NCI-H187 (cell line): ENCODE results near the gene SMARCD1.

Experiments
- DNase-seq, 2 experiments: peaks; one replicate each; lab custom pipeline; 2025; lab: John Stamatoyannopoulos, UW

SMARCD1 gene

DNA sequence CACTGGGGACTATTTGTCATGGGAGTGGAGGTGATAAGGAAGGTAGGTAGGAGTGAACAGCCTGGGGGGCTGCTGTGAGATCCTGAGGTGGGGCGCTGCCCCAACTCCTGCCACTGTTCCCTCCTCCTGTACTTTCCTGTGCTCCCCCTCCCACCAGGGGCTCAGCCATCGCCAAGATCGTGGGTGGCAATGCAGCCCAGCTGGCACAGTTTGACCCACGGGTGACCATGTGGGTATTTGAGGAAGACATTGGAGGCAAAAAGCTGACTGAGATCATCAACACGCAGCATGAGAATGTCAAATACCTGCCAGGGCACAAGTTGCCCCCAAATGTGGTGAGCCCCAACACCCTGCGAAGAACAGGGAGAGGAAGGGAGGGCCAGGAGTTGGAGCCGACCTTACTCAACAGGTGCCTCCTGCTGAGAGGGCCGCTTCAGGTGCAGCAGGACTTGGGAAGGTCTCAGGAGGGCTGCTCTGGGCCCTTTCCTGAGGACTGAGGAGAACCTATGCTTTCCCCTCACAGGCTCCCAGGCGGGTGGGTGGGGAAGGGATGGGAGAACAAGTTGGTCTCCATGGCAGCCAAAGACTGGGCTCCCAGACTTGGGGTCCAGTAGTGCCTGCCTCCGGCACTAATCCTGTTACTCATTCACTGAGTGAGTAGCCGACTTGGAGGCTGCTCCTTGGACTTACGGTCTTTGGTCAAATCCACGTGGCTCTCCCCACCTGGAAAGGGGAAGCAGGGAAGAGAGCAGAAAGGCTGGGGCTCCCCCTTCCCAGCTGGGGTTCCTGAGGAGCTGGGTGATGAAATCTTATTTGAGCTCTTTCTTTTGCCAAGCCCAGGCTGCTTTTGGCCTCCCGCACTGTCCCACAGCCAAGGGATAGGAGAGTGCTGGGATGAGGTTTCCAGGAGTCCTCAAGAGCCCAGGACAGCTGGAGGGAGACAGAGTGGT is 19.6 kb downstream of the SMARCD1 start:
- no peak for DNase-seq

DNA sequence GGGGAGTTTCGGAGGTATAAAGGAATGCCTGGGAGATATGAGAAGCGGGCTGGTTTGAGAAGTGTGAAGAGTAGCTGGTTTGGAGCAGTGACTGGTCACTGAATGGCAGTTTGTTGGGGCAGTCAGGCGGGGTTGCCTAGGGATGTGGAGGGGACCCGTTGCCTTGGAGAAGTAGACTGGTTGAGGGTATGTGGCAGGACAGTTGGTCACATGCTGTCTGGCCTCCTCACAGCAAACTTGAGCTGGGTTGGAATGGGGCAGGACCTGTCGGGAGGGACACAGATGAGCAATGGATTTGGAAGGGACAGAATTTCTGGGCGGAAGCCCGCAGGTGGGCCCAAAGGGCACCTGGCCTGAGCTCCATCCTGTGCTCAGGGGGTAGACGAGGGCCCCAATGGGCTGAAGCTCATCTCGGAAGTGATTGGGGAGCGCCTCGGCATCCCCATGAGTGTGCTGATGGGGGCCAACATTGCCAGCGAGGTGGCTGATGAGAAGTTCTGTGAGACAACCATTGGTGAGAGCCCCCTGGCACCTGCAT is 20.8 kb downstream of the SMARCD1 start:
- DNase-seq = no peak

DNA sequence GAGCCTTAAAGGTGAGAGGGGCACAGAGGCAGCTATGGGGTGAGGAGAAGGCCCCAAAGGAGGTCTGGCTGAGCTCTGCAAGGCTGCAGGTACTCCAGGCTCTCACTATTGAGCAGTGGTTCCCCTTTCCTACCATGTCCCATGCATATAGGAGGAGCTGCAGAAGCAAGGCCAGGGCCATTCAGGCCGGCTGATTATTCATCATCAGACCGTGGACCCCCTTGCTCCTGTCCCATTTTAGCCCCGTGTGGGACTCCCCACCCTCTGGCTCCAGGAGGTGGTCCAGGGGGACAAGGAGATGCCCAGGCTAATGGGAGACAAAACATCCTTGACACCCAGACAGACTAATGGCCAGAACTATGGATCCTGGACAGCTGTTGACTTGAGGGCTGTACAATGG is 21.8 kb downstream of the SMARCD1 start:
- no peak for DNase-seq

DNA sequence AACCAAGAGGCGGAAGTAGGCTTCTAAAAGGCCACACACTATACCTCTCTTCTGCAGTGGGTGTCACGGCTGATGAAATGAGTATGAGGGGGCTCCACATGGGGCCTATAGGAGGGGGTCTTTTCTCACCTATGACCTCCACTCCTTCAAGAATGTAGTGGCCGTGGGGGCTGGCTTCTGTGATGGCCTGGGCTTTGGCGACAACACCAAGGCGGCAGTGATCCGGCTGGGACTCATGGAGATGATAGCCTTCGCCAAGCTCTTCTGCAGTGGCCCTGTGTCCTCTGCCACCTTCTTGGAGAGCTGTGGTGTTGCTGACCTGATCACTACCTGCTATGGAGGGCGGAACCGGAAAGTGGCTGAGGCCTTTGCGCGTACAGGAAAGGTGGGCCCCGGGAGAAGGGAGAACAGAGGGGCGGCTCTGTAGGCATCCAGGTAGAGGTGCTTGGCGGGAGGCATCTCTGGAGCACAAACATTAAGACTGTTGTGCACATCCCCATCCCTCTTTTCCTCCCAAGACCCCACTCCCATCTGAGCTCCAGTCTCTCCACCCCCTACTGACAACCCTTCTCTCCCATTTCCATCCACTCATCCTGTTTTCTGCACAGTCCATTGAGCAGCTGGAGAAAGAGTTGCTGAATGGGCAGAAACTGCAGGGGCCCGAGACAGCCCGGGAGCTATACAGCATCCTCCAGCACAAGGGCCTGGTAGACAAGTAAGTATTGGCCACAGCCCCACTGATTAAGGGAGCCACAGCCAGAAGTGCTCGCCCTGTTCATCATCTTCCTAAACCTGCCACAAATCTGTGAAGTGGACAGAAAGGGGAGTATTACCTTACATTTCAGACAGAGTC is 22.5 kb downstream of the SMARCD1 start:
- DNase-seq = peak in 1 of 2 experiments; percentile 21

DNA sequence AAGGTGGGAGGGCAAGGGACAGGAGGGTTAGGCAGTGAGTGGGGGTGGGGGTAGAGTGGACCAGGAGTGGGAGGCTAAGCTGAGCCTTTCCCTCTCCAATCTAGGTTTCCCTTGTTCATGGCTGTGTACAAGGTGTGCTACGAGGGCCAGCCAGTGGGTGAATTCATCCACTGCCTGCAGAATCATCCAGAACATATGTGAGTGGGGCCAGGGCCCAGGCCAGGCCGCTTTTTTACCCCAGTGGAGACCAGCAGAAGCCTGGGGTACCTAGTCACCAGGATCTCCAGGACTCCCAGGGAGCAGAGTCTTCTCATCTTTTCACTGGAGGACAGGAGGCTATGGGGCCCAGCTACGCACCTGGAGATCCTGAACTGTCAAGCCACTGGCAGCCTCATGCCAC is 24.2 kb downstream of the SMARCD1 start:
- DNase-seq = no peak

DNA sequence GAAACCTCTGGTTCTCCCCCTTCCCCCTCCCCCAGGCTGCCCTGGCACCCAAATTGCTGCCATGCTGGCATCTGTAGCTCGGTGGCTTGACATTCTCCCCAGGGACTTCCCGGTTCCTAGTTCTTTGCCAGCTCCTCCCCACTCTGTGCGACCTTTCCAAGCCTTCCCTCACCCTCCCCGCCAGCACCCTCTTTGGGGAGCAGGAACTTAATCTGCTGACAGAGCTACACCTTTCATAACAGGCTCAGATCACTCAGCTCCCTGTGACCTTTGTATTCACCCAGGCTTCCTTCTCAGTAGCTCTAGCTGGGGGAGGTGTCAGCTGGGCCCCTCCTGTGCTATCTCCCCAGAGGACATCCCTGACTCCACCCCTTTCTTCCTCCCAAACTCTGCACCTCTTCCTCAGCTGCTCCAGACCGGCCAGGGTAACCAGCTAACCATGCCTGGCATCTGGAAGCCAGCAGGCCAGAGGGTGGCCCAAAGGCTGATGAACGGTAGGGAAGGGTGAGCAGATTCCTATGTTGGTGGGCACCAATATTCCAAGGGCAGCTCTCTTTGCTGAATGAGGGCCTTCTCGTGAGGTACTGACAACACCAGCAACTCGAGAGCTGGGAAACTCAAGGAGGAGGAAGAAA is 25.1 kb downstream of the SMARCD1 start:
- DNase-seq = no peak

DNA sequence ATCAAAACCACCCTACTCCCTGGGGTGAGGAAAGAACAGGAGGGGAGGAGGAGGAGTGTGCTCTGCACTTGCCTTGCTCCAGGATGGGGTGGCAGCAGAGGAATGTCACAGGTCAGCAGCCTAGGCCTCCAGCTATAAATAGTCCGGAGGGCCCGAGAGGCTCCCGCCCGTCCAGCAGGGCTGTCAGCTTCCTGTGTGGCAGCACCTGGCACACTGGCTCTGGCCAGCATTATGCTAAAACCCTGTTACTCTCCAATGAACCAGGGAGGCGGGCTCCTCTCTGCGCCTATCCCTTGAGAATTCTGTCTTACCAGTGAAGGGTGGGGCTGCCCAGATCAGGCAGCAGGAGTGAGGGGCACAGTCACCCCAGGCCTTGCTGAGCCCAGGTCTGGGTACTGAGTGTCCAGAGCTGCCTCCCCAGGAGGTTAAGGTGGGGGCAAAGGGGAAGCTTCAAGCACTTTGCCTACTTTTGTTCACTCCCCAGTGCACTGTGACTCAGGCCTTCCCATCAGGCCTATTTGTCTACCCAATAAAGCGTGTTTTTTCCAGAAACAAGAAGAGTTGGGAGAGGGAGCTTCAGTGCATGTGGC is 25.7 kb downstream of the SMARCD1 start:
- DNase-seq = no peak

DNA sequence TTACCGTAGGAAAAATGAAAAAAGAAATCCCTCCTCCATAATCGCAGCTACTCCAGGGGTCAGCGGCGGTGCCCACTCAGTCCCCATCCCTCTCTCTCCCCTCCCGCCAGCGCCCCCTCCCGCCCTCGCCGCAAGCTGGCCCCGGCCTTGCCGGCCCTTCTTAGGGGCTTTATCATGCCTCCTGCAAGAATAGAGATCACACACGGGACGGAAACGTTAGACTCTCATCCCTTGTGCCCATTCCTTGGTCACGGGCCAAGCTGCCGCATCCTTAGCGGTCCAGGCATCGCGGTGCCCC is 26.2 kb downstream of the SMARCD1 start:
- DNase-seq = no peak

DNA sequence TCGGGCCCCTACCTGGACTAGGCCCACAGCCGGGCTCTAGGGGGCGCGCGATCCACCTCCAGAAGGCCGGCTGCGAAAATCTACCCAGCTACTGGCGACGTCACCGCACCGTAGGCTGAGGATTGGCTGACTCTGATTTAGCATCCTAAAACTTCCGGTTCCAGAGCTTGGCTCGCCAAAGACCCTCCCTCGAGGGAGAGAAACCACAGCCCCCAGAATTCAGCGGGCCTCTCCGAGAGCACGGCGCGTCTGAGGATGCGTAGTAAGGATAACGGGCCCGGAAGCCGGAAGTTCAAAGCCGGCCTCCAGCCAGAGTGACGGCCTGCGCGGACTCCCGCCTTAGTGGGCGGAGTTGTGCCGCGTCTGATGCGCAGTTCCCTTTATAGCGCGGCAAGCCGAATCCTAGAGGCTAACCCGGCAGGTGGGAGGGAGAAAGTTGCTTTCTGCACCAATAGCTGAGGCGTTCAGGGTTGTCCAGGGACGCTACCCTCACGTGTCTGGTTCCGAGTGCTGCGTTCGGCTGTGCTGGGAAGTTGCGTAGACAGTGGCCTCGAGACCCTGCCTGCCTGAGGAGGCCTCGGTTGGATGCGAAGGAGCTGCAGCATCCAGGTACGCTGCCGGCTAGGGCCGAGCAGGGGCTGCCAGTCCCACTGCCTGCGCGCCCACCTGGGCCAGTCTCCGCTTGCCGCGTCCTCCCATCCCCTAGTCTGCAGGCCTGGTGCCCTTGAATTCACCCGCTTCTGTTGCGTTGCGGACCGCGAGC is 26.7 kb downstream of the SMARCD1 start, which contains the start of gene COX14:
Gene COX14 (plus strand): TSS at position 544 of the 763 bp plus-strand sequence. CDS start 7,808 bp downstream, outside the sequence.
- peak; percentile 98 to 100 for DNase-seq

DNA sequence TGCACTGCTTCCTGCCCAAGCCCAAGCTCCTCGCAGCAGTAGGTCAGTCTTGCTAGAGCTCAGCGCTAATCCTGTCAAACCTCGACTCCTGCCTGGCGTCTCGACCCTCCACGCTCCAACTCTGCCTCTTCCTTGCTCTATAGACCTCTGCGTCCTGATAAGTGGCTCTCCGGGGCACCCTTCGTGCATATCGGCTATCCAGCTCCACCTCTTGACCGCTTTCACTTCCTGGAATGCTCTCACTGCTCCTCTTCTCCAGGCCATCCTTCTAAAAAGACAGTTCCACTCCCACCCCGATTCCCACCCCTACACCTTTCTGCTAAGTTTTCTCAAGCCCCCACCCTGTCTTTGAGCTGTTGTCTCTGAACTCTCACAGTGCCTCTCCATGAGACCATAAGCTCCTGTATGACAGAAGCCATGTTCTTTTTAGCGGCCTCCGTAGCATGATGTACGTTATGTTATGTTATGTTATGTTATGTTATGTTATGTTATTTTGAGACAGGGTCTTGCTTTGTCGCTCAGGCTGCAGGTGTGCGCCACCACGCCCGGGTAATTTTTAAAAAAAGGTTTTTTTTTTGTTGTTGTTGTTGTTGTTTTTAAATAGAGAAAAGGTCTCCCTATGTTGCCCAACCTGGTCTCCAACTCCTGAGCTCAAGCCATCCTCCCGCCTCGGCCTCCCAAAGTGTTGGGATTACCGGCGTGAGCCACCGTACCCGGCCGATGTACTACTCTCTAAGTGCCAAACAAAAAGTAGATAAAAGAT is 27.5 kb downstream of the SMARCD1 start:
- DNase-seq = no peak

DNA sequence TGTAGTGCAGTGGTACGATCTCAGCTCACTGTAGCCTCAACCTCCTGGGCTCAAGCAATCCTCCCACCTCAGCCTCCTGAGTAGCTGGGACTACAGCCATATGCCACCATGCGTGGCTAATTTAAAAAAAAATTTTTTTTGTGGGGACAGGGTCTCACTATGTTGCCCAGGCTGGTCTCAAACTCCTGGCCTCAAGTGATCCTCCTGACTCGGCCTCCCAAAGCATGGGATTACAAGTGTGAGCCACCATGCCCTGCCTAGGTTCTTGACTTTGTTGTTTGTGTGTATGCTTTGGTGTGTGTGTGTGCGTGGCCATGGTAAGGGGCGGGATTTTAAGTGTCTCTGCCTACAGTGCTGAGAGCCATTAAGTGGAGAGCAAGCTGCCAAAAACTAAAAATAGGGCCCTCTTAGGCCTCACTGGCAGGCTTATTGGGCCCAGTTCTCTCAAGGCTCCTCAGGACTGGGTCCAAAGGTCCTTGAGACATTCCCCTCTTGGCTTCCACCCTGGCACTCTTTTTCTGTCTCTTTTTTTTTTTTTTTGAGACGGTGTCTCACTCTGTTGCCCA is 32.0 kb downstream of the SMARCD1 start:
- DNase-seq = no peak

DNA sequence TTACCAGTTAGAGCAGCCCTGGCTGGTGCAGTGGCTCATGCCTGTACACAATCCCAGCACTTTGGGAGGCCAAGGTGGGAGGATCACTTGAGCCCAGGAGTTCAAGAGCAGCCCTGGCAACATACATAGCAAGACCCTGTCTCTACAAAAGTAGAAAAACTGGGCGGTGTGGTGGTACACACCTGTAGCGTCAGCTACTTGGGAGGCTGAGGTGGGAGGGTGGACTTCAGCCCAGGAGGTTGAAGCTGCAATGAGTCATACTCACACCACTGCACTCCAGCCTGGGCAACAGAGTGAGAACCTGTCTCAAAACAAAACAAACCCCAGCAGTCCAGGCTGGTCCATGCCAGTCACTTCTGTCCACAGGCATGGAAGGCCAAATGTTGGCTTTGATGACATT is 34.2 kb downstream of the SMARCD1 start:
- no peak for DNase-seq

DNA sequence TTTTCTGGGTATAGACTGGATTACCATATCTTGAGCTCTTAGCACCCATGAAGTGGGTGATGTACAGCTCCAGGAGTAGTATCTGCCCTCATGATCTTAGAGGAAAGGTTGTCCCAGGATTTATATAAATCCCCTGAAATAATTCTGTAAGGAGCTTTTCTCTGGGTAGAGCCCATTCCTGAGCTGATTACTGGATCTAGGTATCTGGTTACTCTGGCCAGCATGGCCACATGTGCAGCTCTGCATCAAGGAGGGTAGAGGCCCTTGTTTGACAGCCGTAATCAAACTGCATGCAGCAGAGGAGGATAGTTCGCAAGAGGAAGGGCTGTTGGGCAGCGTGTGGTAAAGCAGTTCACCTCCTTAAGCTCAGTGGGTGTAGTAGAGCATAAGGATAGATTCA is 35.4 kb downstream of the SMARCD1 start:
- no peak for DNase-seq

DNA sequence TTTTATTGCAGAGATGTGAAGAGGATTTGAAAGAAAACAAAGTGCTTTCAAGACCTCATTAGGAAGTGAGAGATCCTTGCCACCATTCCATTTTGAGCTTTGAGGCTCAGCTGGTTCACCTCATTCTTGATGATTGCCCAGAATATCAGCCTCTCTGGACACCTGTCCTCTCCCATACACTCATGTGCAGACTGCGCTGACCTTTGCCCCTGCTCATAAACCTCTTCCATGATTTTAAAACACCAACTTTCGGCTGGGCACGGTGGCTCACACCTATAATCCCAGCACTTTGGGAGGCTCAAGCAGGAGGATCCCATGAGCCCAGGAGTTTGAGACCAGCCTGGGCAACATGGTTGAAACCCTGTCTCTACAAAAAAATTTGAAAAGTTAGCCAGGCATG is 35.8 kb downstream of the SMARCD1 start:
- DNase-seq = no peak

DNA sequence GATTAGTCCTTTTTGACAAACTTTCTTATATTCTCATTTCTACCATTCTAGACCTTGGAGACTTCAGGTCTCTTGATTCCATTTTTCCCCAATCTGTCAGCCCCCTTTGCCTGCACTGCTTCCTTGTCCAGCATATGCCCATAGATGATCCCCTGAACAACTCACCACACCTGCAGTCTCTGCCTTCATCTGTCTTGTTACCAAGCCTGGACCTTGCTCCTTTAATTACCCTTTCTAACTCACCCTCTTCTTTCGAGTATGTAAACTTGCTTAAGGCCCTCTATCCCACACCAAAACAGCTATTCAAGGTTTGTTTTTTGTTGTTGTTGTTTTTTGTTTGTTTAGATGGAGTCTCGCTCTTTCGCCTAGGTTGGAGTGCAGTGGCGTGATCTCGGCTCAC is 36.5 kb downstream of the SMARCD1 start:
- no peak for DNase-seq

DNA sequence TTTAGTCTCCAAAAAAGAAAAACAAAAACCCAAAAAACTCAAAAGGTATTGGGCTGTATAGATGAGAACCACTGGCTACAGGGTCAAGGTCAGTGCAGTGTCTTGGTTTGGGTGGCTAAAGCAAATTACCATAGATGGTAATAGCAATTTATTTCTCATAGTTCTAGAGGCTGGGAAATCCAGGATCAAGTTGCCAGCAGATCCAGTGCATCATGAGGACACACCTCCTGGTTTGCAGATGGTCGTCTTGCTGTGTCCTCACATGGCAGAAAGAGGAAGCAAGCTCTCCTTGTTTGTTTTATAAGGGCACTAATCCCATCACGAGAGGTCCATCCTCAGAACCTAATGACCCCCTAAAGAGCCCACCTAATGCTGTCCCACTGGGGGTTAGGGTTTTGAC is 38.1 kb downstream of the SMARCD1 start:
- DNase-seq = no peak

DNA sequence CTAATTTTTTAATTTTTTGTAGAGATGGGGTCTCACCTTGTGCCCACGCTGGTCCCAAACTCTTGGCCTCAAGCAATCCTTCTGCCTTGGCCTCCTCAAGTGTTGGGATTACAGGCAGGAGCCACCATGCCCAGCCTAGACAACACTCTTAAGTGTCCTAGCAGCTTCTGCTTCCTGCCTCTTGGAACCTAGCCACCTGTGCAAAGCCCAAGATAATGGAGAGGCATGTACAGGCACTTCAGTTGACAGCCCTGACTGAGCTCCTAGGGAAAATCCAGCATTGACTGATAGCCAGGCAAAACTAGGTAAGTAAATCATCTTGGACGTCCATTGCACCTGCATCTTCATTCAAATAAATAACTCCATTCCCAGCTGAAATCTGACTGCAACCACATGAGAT is 42.4 kb downstream of the SMARCD1 start:
- peak; percentile 22 to 67 for DNase-seq

DNA sequence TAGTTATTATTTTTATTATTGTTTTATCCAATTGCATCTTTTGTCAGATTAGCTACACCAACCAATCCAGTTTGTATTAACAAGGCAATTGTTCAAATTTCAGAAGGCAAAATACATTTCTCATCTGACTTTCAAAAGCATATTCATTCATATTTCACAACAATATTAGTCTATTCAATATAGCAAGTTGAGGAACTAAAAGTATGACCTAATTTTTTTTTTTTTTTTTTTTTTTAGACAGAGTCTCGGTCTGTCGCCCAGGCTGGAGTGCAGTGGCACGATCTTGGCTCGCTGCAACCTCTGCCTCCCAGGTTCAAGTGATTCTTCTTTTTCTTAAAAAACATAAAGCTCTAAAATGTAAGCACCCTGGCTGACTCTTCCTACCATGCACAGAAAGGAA is 44.1 kb downstream of the SMARCD1 start:
- no peak for DNase-seq

DNA sequence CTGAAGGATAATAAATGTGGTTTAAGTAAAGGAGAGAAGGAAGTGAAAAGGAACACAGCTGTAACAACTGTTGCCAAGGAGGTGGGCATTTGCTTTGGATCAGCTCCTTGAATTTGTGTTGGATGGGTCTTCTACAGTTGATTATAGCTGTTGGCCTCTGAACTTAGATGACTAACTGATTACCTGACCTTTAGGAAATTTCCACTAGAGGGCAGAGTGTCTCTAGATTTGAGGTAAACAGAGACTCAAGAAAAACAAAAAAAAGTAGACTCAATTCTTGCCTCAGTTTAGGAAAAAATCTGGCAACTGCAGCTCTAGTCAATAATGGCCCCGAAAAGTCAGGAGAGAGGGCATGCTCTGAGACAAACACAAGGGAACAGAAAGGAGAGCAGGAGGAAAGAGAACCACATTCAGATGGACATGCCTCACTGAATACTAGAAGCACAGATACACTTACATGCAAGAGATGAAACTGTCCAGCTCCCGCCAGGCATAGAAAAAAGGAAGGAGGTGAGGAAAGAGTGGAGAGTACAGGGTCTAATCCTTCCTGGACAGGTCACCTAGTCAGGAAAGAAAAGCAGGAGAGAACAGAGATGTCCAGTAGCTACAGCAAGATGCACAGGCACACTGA is 47.5 kb downstream of the SMARCD1 start:
- DNase-seq = no peak

DNA sequence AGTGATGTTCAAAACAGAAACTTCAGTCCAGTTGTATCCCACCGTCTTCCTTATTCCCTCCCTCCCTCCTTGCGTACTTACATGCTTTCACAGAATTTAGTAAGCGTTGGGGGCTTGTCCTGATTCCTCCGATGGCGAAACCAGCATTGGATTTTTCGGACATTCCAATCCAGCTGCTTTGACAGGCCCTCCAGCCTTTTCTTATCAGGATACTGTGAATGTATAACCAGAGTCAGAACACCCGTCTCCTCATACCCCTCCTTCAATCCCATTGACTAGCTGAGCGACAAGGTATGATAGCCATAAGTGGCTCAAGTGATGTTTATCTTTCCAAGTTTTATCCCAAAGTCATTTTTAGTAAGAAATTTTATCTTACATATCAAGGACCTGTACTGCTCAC is 57.9 kb downstream of the SMARCD1 start:
- no peak for DNase-seq
